HCT116 (cell line): ENCODE results near the gene PPP4R3A. TPM values are rescaled to one million over a fixed set of nuclear protein-coding genes. Genes with fewer than 3 reads are reported as not detected.

Source experiments
- ATAC-seq: fragments of 200-7000 bp; cut with Tn5 transposase; 2 replicates; pipeline ENCODE4 v1.9.1; 2020; ENCODE audit warnings: mild to moderate bottlenecking, moderate library complexity
- BruUV-seq: library from RNA; stranded (reverse); fragments of 400-500 nt; replicated peaks from 2 replicates; lab custom pipeline; 2021; lab: Mats Ljungman, UMichigan
- CTCF ChIA-PET: fragments of 300-600 bp; sonication (Branson Sonifier 250); formaldehyde crosslinking; loops from one replicate; lab custom pipeline; 2021; ENCODE audit warnings: antibody characterized with exemption; lab: Charles Lee
- POLR2A ChIA-PET: fragments of 300-600, 350-600 bp; sonication (Branson Sonifier 250); formaldehyde crosslinking; loops from one replicate; lab custom pipeline; 2021; ENCODE audit warnings: antibody characterized with exemption; lab: Charles Lee
- RAD21 ChIA-PET, 2 experiments: fragments of 300-600 bp; sonication (Branson Sonifier 250); formaldehyde crosslinking; loops; one replicate each; lab custom pipeline; 2023; ENCODE audit warnings: low total read pairs in 2 of 2; ENCODE audit not compliant: uncharacterized antibody in 2 of 2, unreplicated experiment in 2 of 2, low non-redundant PET in 1 of 2; lab: Charles Lee
- DNase-seq: peaks from one replicate; pipeline ENCODE4 v3.0.0-alpha.2; 2010; ENCODE audit warnings: low read depth, low spot score
- H2AFZ ChIP-seq: fragments of 200-600 bp; shearing (Covaris generic), sonication (generic); 2 replicates; pipeline ENCODE4 v1.6.1; 2017; ENCODE audit warnings: low read depth, mixed run types, mixed read lengths, antibody characterized with exemption, low read length; ENCODE audit not compliant: poor library complexity, severe bottlenecking
- H3K27ac ChIP-seq: 2 replicates; pipeline ENCODE4 v1.5.1; 2012; ENCODE audit warnings: low read depth, low read length
- H3K27me3 ChIP-seq: fragments of 200-600 bp; sonication (generic); 2 replicates; pipeline ENCODE4 v1.6.1; 2016; ENCODE audit warnings: mixed run types, low read length, mixed read lengths; ENCODE audit not compliant: insufficient read depth
- H3K36me3 ChIP-seq, 2 experiments: fragments of 200-500 bp in 1 of 2; fragments of 200-600 bp in 1 of 2; sonication (Bioruptor generic) in 1 of 2; sonication (generic) in 1 of 2; 2 replicates each; pipeline versions ENCODE4 v1.5.1 to v1.6.1; 2014 to 2016; ENCODE audit warnings: low read length in 2 of 2, inconsistent platforms in 1 of 2, mixed read lengths in 1 of 2, mixed run types in 1 of 2; ENCODE audit not compliant: insufficient read depth in 2 of 2, control insufficient read depth in 1 of 2
- H3K4me1 ChIP-seq, 2 experiments: fragments of 200-600 bp in 1 of 2; sonication (generic) in 1 of 2; 2 replicates each; pipeline versions ENCODE4 v1.5.1 to v1.6.1; 2012 to 2017; ENCODE audit warnings: low read length in 2 of 2, inconsistent platforms in 1 of 2, mild to moderate bottlenecking in 1 of 2, mixed read lengths in 1 of 2, mixed run types in 1 of 2, moderate library complexity in 1 of 2; ENCODE audit not compliant: insufficient read depth in 2 of 2, control insufficient read depth in 1 of 2
- H3K4me2 ChIP-seq: fragments of 200-600 bp; sonication (generic); 2 replicates; pipeline ENCODE4 v1.6.1; 2017; ENCODE audit warnings: mixed run types, low read length, mixed read lengths
- H3K4me3 ChIP-seq, 2 experiments: fragments of 200-600 bp in 1 of 2; sonication (generic) in 1 of 2; replicated peaks in 1 of 2; 2 replicates each; pipeline ENCODE4 v1.5.1; 2011 to 2016; ENCODE audit warnings: low read length in 2 of 2, control low read depth in 1 of 2, low read depth in 1 of 2, mild to moderate bottlenecking in 1 of 2, mixed read lengths in 1 of 2, mixed run types in 1 of 2
- H3K79me2 ChIP-seq: fragments of 200-600 bp; sonication (generic); 2 replicates; pipeline ENCODE4 v1.6.1; 2017; ENCODE audit warnings: mild to moderate bottlenecking, mixed run types, low read length, moderate library complexity, mixed read lengths; ENCODE audit not compliant: insufficient read depth
- H3K9ac ChIP-seq: fragments of 200-600 bp; sonication (generic); 2 replicates; pipeline ENCODE4 v1.6.1; 2016; ENCODE audit warnings: low read length, mixed read lengths
- H3K9me2 ChIP-seq: fragments of 200-600 bp; sonication (generic), shearing (Covaris generic); 2 replicates; pipeline ENCODE4 v1.6.1; 2017; ENCODE audit warnings: mixed run types, mild to moderate bottlenecking, moderate library complexity; ENCODE audit not compliant: insufficient read depth
- H3K9me3 ChIP-seq, 2 experiments: fragments of 200-500 bp in 1 of 2; fragments of 200-600 bp in 1 of 2; sonication (Bioruptor generic) in 1 of 2; sonication (generic) in 1 of 2; 2 replicates each; pipeline ENCODE4 v1.6.1; 2014 to 2017; ENCODE audit warnings: low read length in 2 of 2, mixed read lengths in 2 of 2, inconsistent platforms in 1 of 2, low read depth in 1 of 2, mild to moderate bottlenecking in 1 of 2, mixed run types in 1 of 2, moderate library complexity in 1 of 2; ENCODE audit not compliant: control insufficient read depth in 1 of 2, insufficient read depth in 1 of 2
- H4K20me1 ChIP-seq: fragments of 200-600 bp; sonication (generic), shearing (Covaris generic); 2 replicates; pipeline ENCODE4 v1.6.1; 2017; ENCODE audit warnings: mixed run types, mild to moderate bottlenecking, moderate library complexity; ENCODE audit not compliant: insufficient read depth
- ATF3 ChIP-seq: IDR thresholded peaks from 2 replicates; pipeline ENCODE4 v1.6.1; 2012
- EGR1 ChIP-seq: IDR thresholded peaks from 2 replicates; pipeline ENCODE4 v1.6.1; 2012; ENCODE audit warnings: low read depth
- MAX ChIP-seq: IDR thresholded peaks from 2 replicates; pipeline ENCODE4 v1.6.1; 2012
- POLR2A ChIP-seq: IDR thresholded peaks from 2 replicates; pipeline ENCODE4 v1.7.0; 2011; ENCODE audit warnings: borderline replicate concordance; ENCODE audit not compliant: insufficient read depth, insufficient read length; ENCODE audit errors: extremely low read depth
- REST ChIP-seq: IDR thresholded peaks from 2 replicates; pipeline ENCODE4 v1.6.1; 2012; ENCODE audit warnings: low read depth
- SRF ChIP-seq: IDR thresholded peaks from 2 replicates; pipeline ENCODE4 v1.6.1; 2012; ENCODE audit warnings: low read depth
- TCF7L2 ChIP-seq: IDR thresholded peaks from 2 replicates; pipeline ENCODE4 v1.7.0; 2011; ENCODE audit warnings: borderline replicate concordance, inconsistent platforms; ENCODE audit not compliant: insufficient read depth, insufficient read length; ENCODE audit errors: extremely low read depth
- ZNF274 ChIP-seq: fragments of 200-500 bp; sonication (Bioruptor generic); IDR thresholded peaks from 2 replicates; pipeline ENCODE4 v1.6.1; 2014; ENCODE audit warnings: mild to moderate bottlenecking, low read depth, low read length, inconsistent platforms
- intact Hi-C: fragments of 100-400 bp; cut with micrococcal nuclease; formaldehyde crosslinking; loops from 2 replicates; pipeline ENCODE4 v1.10.0; 2022
- total RNA-seq: library from RNA; stranded (reverse); gene quantifications from one replicate; pipeline ENCODE4 v1.2.1, GENCODE V29; 2021; ENCODE audit not compliant: unreplicated experiment

The PPP4R3A gene
- total RNA-seq, 1 experiment from 2014 or later = 67.7 TPM

- Histone ChIP-seq H4K20me1 (peaks cover 36% of the 10 kb centered on the region; the same call in 1 of the 2 replicates), H3K9me3 (no peaks in the 10 kb centered on the region), H3K9ac (no peak overlapping the region), H3K27me3 (no peaks in the 10 kb centered on the region), H3K4me3 (no peak overlapping the region), H3K9me2 (no peaks in the 10 kb centered on the region), H3K36me3 (peaks cover 12 to 23% of the 10 kb centered on the region in 2 experiments; a peak in 3 of 4 replicates), H3K4me2 (no peak overlapping the region), H3K4me1 (peaks cover 2% of the 10 kb centered on the region in 2 experiments; a peak in 3 of 4 replicates), H2AFZ (no peak overlapping the region), H3K27ac (no peak overlapping the region), H3K79me2 (peaks cover 99% of the 10 kb centered on the region)
- CTCF ChIA-PET = no interaction called here
- RAD21 ChIA-PET = no interaction called here
- no peak for ATAC-seq
- no peak for TF ChIP-seq REST
- DNase-seq = no peak
- intact Hi-C loops = no loop called here
- BruUV-seq = no TSS peak
- POLR2A ChIA-PET = no interaction called here
Measured at GRCh38 chr14:91503000-91503504, 7.1 kb downstream of the PPP4R3A start.

GRCh38 chr14:91501951-91502930, 7.9 kb downstream of the PPP4R3A start:
- Histone ChIP-seq H4K20me1 (peaks cover 42% of the 10 kb centered on the region; the same call in 1 of the 2 replicates), H2AFZ (no peak overlapping the region), H3K4me1 (no peaks in the 10 kb centered on the region), H3K79me2 (peaks cover 99% of the 10 kb centered on the region), H3K27ac (no peak overlapping the region), H3K9me2 (no peaks in the 10 kb centered on the region), H3K9me3 (no peaks in the 10 kb centered on the region), H3K4me2 (no peak overlapping the region), H3K36me3 (peaks cover 12 to 23% of the 10 kb centered on the region in 2 experiments; a peak in 3 of 4 replicates), H3K9ac (no peak overlapping the region), H3K4me3 (no peak overlapping the region), H3K27me3 (no peaks in the 10 kb centered on the region)
- ChIA-PET RAD21 (interaction anchor here in 1 of 2 experiments (0.7 kb wide), 1 partner anchor 495 kb away, joined by 4 read pairs; no protein-coding TSS in a partner anchor), CTCF (no interaction called here), POLR2A (no interaction called here)
- intact Hi-C loops = no loop called here
- ATAC-seq (no peak), DNase-seq (no peak)
- TF ChIP-seq SRF = no peak
- no peak for TF ChIP-seq ATF3
- TF ChIP-seq ZNF274 = no peak
- no peak for TF ChIP-seq MAX
- no peak for TF ChIP-seq REST
- TF ChIP-seq POLR2A = no peak
- no peak for TF ChIP-seq TCF7L2
- TF ChIP-seq EGR1 = no peak
- no TSS peak for BruUV-seq
